Fibroblast of mammary gland (primary cell): Measurements from ENCODE around the gene SLC23A2.

Experiments
- DNase-seq: peaks from one replicate; pipeline ENCODE4 v3.0.0-alpha.2; 2010; ENCODE audit warnings: low read depth
- H3K4me3 ChIP-seq: 2 replicates; pipeline ENCODE4 v1.5.1; 2011; ENCODE audit warnings: low read depth, mild to moderate bottlenecking, low read length, moderate library complexity; ENCODE audit not compliant: control insufficient read depth
- TF ChIP-seq, protein P1 (sequence below): conservative IDR thresholded peaks from 2 replicates; pipeline ENCODE4 v1.5.1; 2011; ENCODE audit warnings: low read depth, low read length, inconsistent platforms; ENCODE audit not compliant: control insufficient read depth, insufficient read depth

SLC23A2 gene

DNA sequence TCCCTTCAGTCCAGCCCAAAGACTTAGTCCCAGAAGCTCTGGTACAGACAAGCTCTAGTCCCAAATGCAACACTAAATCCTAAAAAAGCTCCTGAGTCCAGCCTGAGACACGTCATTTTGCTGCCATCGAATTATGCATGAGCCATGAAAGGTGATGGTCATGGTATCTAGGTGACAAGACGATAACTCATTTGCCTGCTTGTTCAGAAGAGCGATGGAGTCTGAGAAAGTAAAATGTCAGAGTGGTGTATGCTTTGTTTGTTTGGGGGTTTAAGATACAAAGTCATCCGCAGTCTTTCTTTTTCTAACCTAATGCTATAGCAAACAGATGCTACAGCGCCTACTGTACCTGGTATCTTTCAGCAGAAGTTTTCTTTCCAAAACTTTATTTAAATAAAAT is 54.7 kb downstream of the SLC23A2 start:
- TF ChIP-seq, protein P1, sequence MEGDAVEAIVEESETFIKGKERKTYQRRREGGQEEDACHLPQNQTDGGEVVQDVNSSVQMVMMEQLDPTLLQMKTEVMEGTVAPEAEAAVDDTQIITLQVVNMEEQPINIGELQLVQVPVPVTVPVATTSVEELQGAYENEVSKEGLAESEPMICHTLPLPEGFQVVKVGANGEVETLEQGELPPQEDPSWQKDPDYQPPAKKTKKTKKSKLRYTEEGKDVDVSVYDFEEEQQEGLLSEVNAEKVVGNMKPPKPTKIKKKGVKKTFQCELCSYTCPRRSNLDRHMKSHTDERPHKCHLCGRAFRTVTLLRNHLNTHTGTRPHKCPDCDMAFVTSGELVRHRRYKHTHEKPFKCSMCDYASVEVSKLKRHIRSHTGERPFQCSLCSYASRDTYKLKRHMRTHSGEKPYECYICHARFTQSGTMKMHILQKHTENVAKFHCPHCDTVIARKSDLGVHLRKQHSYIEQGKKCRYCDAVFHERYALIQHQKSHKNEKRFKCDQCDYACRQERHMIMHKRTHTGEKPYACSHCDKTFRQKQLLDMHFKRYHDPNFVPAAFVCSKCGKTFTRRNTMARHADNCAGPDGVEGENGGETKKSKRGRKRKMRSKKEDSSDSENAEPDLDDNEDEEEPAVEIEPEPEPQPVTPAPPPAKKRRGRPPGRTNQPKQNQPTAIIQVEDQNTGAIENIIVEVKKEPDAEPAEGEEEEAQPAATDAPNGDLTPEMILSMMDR, result no peak

DNA sequence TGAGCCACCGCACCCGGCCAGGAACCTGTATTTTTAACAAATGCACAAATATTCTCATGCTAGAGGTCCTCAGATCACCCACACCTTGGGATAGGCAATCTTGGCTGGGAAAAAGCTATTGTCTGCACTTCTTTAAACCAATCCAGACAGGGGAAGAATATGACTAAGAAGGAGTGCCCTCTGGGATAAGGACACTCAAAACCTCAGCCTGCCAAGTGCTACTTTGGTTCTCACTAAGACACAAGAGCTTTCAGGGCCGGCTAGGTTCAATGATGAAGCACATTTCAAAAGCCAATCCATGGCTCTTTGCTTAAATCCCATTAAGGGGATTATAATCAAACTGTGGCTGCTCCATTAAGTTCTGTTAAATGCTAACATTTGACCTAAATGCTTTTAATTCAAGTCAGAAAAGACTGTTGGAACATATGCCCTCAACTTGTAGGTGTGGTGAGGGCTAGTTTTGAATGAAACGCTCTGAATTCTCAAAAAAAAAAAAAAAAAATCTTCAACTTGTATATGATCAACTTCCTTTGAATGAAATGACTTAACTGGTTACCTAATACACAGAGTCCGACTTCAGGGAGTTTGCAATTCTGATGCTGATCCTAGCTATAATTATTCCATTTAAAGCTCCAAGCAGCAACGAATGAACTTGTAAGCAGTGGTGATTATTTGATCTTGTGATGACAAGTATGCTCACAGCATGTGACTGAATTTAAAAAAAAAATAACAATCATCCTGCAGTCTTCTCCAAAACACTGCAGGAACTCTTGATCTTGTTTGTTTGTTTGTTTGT is 56.6 kb downstream of the SLC23A2 start:
- peak; percentile 53 for DNase-seq
- TF ChIP-seq, protein P1, result no peak
- H3K4me3 ChIP-seq, result no peak overlapping the region

More for the DNA sequence above, 54.7 kb downstream of the SLC23A2 start:
- DNase-seq, result no peak
- no peak overlapping the region for H3K4me3 ChIP-seq

DNA sequence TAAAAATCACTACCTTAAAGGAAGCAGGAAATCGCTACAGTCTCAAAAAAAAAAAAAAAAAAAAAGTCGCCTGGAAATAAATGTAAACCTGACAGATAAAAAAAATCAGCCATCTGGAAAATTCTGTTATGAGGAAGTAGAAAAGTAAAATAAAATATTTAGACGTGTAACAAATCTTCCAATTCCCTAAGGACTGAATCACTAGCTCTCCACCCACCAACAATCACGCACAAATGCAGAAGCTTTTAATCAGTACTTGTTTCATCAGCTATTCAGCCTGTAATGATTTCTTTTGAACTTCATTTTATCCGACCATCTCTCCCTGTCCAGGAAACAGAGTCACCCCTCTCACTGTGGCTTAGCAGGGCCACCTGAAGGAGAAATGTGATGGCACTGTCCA is 59.0 kb downstream of the SLC23A2 start:
- TF ChIP-seq, protein P1, result no peak
- DNase-seq, result peak; percentile 87
- H3K4me3 ChIP-seq, result no peak overlapping the region

DNA sequence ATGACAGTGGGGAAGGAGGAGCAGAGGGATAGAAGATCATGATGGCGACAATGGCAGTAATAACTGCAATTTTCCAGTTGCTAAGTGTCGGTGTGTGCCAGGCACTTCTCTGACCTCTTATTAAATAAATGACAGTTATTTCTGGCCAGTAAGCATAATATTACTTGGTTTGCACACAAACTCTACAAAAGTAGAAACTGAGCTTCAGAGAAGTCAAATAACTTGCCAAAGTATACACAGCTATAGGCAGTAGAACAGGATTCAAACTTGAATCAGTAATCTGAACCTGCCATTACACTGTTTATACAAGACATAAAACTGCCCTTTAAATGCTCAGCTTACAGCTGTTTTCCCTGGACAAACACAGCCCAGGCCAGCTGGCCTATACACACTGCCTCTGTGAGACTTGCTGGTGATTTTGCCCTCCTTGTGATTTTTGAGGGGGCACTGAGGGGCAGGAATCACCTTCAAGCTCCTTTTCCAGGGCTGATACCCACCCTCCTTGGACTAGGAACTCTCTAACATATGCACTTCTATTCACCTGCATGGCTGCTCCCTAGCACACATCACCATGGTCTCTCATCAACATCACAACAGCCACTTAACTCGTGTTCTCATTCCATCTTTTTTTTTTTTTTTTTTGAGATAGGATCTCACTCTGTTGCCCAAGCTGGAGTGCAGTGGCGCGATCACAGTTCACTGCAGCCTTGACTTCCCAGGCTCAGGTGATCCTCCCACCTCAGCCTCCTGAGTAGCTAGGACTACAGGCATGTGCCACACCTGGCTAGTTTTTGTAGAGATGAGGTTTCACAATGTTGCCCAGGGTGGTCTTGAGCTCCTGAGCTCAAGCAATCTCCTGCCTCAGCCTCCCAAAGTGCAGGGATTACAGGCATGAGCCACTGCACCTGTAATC is 63.6 kb downstream of the SLC23A2 start:
- H3K4me3 ChIP-seq, result no peak overlapping the region
- TF ChIP-seq, protein P1, result no peak
- no peak for DNase-seq

DNA sequence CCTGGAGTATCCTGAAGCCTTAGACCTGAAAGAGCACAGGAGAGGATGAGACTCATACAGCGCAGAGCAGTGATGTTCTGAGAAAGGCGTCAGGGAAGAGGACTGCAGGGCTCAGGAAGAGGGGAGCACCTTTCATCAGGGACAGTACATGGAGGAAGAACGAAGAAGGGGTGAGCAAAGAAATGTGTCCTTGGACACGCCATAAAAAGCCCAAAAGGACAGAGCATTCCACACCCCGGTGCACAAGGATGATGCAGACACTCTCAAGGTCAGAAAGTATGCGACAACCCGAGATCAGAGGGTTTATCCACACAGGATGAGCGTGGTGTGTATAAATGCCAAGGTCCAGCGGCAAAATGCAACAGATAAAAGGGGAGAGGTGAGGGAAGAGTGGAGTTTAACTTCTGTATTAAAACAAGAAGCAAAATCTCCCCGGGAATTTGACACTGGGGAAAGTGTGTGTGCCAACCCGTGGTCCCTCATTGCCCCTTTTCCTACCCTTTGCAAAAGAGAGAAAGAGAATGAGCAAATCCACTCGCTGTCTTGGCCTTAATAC is 64.4 kb downstream of the SLC23A2 start:
- no peak for DNase-seq
- TF ChIP-seq, protein P1, result no peak
- no peak overlapping the region for H3K4me3 ChIP-seq

DNA sequence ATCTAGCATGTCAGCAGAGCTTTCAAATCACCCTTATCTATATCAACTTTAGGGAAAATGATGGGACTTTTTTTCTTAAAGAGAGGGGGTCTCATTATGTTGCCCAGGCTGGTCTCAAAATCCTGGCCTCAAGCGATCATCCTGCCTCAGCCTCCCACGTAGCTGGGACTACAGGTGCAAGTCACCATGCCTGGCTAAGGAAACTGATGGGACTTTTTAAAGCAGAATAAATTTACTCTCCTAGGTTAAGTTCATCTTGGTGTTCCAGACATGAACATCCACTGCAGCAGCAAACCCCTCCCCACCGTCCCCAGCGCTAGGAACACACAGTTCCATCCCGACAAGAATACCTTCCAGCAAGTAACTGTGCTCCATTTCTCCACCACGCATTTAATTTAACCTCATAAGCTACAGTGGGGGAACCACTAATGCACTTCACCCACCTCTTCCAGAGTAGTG is 64.9 kb downstream of the SLC23A2 start:
- TF ChIP-seq, protein P1, result no peak
- DNase-seq, result no peak
- H3K4me3 ChIP-seq, result no peak overlapping the region
